Fibroblast of lung (primary cell): ENCODE results near the gene CCDC93. TPM values are rescaled to one million over a fixed set of nuclear protein-coding genes. Genes with fewer than 3 reads are reported as not detected.

ENCODE experiments used
- DNase-seq, 2 donors: peaks; one replicate each; pipeline versions ENCODE4 v3.0.0 to v3.0.0-alpha.2; 2010; ENCODE audit warnings: low read depth in 2 of 2
- H2AFZ ChIP-seq: 2 replicates; pipeline ENCODE4 v1.5.1; 2012; ENCODE audit warnings: low read length, control low read depth, inconsistent platforms
- H3K27ac ChIP-seq: 2 replicates; pipeline ENCODE4 v1.5.1; 2011; ENCODE audit warnings: low read length, control low read depth; ENCODE audit not compliant: insufficient read depth
- H3K27me3 ChIP-seq: 2 replicates; pipeline ENCODE4 v1.5.1; 2011; ENCODE audit warnings: mild to moderate bottlenecking, low read length; ENCODE audit not compliant: control insufficient read depth, insufficient read depth
- H3K36me3 ChIP-seq: 2 replicates; pipeline ENCODE4 v1.5.1; 2011; ENCODE audit warnings: low read length; ENCODE audit not compliant: control insufficient read depth, insufficient read depth
- H3K4me1 ChIP-seq: 2 replicates; pipeline ENCODE4 v1.5.1; 2011; ENCODE audit warnings: low read length; ENCODE audit not compliant: control insufficient read depth, insufficient read depth; ENCODE audit errors: extremely low read depth
- H3K4me2 ChIP-seq: 2 replicates; pipeline ENCODE4 v1.5.1; 2011; ENCODE audit warnings: low read length, control low read depth; ENCODE audit not compliant: insufficient read depth; ENCODE audit errors: extremely low read depth
- H3K4me3 ChIP-seq, 4 experiments: fragments of 200-600 bp in 1 of 4; sonication (generic) in 1 of 4; replicated peaks in 1 of 4; 2 replicates each; pipeline ENCODE4 v1.5.1; 2011 to 2016; ENCODE audit warnings: low read length in 4 of 4, low read depth in 3 of 4, mild to moderate bottlenecking in 3 of 4, control low read depth in 2 of 4, inconsistent platforms in 1 of 4, mixed read lengths in 1 of 4; ENCODE audit not compliant: insufficient read depth in 1 of 4; ENCODE audit errors: control extremely low read depth in 1 of 4
- H3K79me2 ChIP-seq: 2 replicates; pipeline ENCODE4 v1.5.1; 2012; ENCODE audit warnings: mild to moderate bottlenecking, low read length, inconsistent platforms; ENCODE audit not compliant: control insufficient read depth, insufficient read depth
- H3K9ac ChIP-seq: 2 replicates; pipeline ENCODE4 v1.5.1; 2011; ENCODE audit warnings: mild to moderate bottlenecking, low read length, control low read depth; ENCODE audit not compliant: insufficient read depth
- H3K9me3 ChIP-seq: 2 replicates; pipeline ENCODE4 v1.5.1; 2012; ENCODE audit warnings: low read depth, low read length; ENCODE audit not compliant: control insufficient read depth, insufficient read depth
- H4K20me1 ChIP-seq: 2 replicates; pipeline ENCODE4 v1.5.1; 2011; ENCODE audit warnings: low read length; ENCODE audit not compliant: control insufficient read depth, insufficient read depth; ENCODE audit errors: extremely low read depth
- CTCF ChIP-seq, 2 donors: IDR thresholded peaks in 1 of 2; conservative IDR thresholded peaks in 1 of 2; 1 replicate in 1 of 2; 2 replicates in 1 of 2; pipeline ENCODE4 v1.5.1; 2011 to 2012; ENCODE audit warnings: low read length in 2 of 2, control low read depth in 1 of 2, inconsistent platforms in 1 of 2, low read depth in 1 of 2, mild to moderate bottlenecking in 1 of 2
- EZH2 ChIP-seq: IDR thresholded peaks from 2 replicates; pipeline ENCODE4 v1.5.1; 2012; ENCODE audit warnings: low read length, control low read depth, mild to moderate bottlenecking; ENCODE audit errors: missing control alignments
- polyA plus RNA-seq, 2 donors: library from polyadenylated mRNA; depleted of rRNA in 1 of 2; stranded (reverse) in 1 of 2; unstranded in 1 of 2; fragments of >200 nt; gene quantifications; 2 replicates each; pipeline ENCODE4 v1.2.1, GENCODE V29; 2011 to 2012; ENCODE audit warnings: missing spikeins in 1 of 2
- total RNA-seq: library from RNA; depleted of rRNA; stranded (reverse); fragments of >200 nt; gene quantifications from 2 replicates; pipeline ENCODE4 v1.2.1, GENCODE V29; 2014

The CCDC93 gene
- total and polyA plus RNA-seq, 2 donors (not counting 1 experiment from before 2014, with no cell fraction given): 15.1 to 32.0 TPM

DNA sequence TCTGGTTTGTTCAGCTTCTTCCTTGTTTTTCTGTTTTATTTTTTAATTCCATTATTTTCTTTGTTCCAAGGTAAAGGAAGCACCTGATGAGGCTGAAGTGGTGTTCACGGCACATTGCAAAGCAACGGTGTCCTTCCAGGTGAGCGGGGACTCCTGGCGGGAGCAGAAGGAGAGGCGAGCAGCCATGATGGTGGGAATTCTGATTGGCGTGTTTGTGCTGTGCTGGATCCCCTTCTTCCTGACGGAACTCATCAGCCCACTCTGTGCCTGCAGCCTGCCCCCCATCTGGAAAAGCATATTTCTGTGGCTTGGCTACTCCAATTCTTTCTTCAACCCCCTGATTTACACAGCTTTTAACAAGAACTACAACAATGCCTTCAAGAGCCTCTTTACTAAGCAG is 110.9 kb downstream of the CCDC93 start:
- Histone ChIP-seq H2AFZ (no peak overlapping the region), H3K4me1 (no peaks in the 10 kb centered on the region), H3K79me2 (no peaks in the 10 kb centered on the region), H3K9ac (no peak overlapping the region), H3K4me2 (no peak overlapping the region), H3K9me3 (no peaks in the 10 kb centered on the region), H3K27ac (no peak overlapping the region), H3K36me3 (no peaks in the 10 kb centered on the region), H4K20me1 (no peaks in the 10 kb centered on the region), H3K4me3 (no peak overlapping the region), H3K27me3 (no peaks in the 10 kb centered on the region)
- TF ChIP-seq CTCF (conservative IDR thresholded peaks at IDR 0.05 in 1 of 2, IDR thresholded peaks at IDR 0.05 in 1 of 2; ENCODE audit: low read depth in 1 of 2, low read length in 2 of 2): no peak
- no peak for TF ChIP-seq EZH2
- no peak for DNase-seq

DNA sequence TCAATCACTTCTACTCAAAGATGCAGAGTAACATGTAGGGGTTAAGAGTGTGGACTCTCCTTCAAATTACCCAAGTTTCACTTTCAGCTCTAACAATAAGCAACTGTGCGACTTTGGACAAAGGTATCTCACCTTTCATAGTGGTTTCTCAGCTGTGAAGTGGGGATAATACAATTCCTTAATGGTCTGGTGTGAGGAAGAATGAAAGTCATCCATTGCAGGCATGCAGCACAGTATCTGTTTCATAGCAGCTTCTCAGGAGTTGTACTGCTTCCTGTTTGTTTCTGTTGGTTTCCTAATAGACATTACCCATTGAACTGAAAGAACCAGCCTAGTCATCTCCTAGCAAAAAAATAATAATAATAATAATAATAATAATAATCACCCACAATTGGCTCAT is 125.0 kb downstream of the CCDC93 start:
- peaks cover 7% of the 10 kb centered on the region for H3K27me3 ChIP-seq
- H3K4me1 ChIP-seq: no peaks in the 10 kb centered on the region
- H3K4me2 ChIP-seq: no peak overlapping the region
- no peak overlapping the region for H3K4me3 ChIP-seq
- H3K9ac ChIP-seq: no peak overlapping the region
- H2AFZ ChIP-seq: no peak overlapping the region
- no peak overlapping the region for H3K27ac ChIP-seq
- H4K20me1 ChIP-seq: no peaks in the 10 kb centered on the region
- no peaks in the 10 kb centered on the region for H3K36me3 ChIP-seq
- TF ChIP-seq EZH2 (no peak), CTCF (conservative IDR thresholded peaks at IDR 0.05 in 1 of 2, IDR thresholded peaks at IDR 0.05 in 1 of 2; ENCODE audit: low read depth in 1 of 2, low read length in 2 of 2) (no peak)
- H3K9me3 ChIP-seq: no peaks in the 10 kb centered on the region
- no peak for DNase-seq
- no peaks in the 10 kb centered on the region for H3K79me2 ChIP-seq

- no peak overlapping the region for H3K9ac ChIP-seq
- no peak overlapping the region for H3K4me2 ChIP-seq
- no peaks in the 10 kb centered on the region for H3K36me3 ChIP-seq
- no peak overlapping the region for H3K27ac ChIP-seq
- H2AFZ ChIP-seq: no peak overlapping the region
- no peak for DNase-seq
- no peaks in the 10 kb centered on the region for H3K4me1 ChIP-seq
- no peak for TF ChIP-seq CTCF (conservative IDR thresholded peaks at IDR 0.05 in 1 of 2, IDR thresholded peaks at IDR 0.05 in 1 of 2; ENCODE audit: low read depth in 1 of 2, low read length in 2 of 2)
- H3K4me3 ChIP-seq: no peak overlapping the region
- H3K27me3 ChIP-seq: peaks cover 6% of the 10 kb centered on the region
- no peaks in the 10 kb centered on the region for H4K20me1 ChIP-seq
- H3K9me3 ChIP-seq: no peaks in the 10 kb centered on the region
- no peaks in the 10 kb centered on the region for H3K79me2 ChIP-seq
These were observed 128.6 kb downstream of the CCDC93 start for GRCh38 chr2:117885308-117885707.
